ENCODE data around the gene CD36.

The CD36 gene

GRCh38 chr7:80629023-80629422, 9.4 kb upstream of the CD36 start:
- no peak for DNase-seq

DNA sequence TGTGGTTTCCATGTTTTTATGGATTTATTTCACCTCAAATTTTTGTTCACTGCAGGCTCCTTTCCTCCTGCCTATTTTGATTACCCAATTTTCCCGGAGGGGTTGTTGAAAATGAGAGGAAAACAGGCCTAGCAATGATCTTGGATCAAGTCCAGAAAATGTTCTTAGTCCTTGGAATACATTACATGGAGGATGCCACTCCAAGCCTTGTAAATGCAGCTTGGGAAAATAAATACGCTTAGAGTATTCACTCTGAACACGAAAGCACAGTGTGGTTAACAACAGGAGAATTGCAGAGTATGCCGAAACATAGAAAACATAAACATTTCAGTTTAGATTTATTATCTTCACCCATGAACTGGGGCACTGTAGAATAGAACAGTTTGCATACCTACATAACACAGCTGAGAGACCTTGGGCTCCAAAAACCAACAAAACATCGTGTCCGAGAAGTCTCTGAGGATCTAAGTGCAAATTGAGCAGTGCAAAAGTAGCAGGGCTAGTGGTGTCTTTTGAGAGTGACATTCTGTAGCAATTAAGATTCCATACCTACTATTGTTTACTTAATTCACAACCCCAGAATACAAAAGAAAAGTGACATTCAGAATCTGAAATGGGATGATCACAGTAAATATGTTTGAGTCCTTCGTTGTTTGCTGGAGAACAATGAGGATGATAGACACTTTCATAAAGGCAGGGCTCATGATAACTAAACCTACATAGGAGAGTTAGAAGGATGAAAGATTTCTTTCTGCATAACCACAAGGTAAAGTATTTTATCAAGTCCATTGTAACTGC, 7.6 kb upstream of the CD36 start:
- no peak for DNase-seq

DNA sequence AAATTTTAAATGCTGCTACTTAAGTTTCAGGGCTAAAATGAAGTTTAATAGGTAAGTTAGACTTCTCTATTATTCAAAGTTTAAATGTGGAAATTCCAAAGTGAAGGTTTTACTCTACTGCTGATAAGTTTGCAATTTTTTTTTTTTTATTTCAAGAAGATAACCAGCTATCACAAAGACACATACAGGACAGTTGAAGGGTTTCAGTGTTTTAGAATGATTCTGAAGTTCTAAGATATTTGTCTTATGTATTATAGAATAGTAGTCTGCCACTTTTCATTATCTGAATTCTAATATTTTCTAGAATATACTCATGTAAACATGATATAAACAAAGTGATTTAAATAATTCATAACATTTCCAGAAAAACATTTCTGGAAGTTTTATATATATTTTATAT, 7.0 kb upstream of the CD36 start:
- DNase-seq = no peak

- peak; percentile 32 to 67 (median 48) for DNase-seq
Measured at GRCh38 chr7:80632139-80632538, 6.3 kb upstream of the CD36 start.

GRCh38 chr7:80632819-80633218, 5.6 kb upstream of the CD36 start:
- DNase-seq = no peak

- DNase-seq = peak; percentile 55 to 95 (median 75)
Measured at GRCh38 chr7:80634505-80634904, 3.9 kb upstream of the CD36 start.

GRCh38 chr7:80635533-80635932, 2.9 kb upstream of the CD36 start:
- no peak for DNase-seq

DNA sequence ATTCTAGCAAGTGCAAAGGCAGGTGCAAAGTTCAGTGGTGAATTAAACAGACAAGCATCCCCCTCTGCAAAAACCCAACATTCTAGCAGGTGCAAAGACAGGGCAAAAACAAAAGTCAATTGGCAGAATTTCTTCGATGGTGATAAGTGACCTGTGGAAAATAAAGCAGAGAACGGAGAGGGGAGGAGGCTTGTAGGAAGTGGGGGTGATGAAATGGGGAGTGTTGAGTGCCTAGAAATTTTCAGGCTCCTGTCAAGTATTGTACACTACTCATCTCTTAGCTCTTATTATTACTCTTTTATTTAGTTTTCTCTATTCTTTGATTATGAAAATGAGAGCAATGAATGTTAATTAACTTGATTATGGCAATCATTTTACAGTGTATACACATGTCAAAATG, 2.4 kb upstream of the CD36 start:
- peak in 2 of 4 experiments; percentile 28 to 29 for DNase-seq

GRCh38 chr7:80636709-80637108, 1.7 kb upstream of the CD36 start:
- DNase-seq = no peak

DNA sequence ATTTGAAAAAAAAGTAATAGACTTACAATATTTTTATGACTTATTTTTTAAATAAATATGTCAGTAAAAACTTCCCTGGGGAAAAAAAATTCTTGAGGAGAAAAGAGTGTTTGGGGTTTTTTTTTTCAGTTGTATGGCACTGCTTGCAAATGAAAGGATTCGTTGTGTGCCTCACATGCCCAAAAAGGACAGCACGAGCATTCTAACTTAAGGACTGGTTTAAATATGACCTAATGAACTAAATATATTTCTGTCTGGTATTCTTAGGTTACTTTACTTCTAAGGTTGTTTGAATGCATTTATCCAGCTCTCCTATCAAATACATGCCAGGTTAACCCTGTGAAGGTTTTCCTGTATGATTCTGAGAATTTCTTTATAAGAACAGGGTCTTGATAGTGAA, 988 bp upstream of the CD36 start:
- peak in 2 of 4 experiments; percentile 24 to 33 for DNase-seq

DNA sequence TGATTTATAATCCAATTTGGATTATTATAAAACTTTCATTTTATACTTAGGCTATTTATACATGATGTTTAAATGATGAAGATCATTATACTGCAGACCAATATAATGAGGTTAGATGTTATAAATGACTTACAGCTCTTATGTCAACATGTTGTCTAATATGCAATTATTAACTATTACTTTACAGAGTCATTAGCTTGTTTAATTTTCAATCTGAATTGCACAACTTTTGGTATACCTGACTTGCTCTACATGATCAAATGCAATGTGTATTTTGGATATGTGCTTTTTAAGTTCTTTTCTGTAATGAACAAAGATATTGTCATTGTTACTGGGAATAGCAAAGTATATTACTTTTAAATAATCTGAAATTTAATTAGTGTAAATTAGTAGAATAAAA, 569 bp downstream of the CD36 start:
- no peak for DNase-seq

- peak; percentile 37 to 70 (median 63) for DNase-seq
Measured at GRCh38 chr7:80640846-80641245, 2.4 kb downstream of the CD36 start.

- no peak for DNase-seq
Measured at GRCh38 chr7:80641548-80641947, 3.1 kb downstream of the CD36 start.

DNA sequence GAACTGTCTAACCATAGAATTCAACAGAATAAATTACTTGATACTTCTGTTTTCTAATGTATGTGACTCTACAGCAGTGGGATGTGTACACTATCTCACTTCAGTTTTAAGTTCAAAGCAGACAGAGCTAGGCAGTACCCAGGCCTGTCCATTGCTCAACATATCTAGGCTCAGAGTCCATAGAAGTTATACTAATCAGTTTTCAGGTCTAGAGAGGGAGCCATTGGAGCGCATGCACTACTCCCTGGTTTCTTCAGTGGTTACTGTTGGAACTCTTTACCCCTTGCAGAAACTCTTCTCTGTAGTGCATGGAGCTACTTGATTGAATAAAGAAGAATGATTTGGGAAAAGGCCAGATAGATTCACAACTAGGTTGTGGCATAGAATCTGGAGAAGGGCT, 4.4 kb downstream of the CD36 start:
- DNase-seq = peak; percentile 44 to 65 (median 52)

- DNase-seq = peak; percentile 16 to 66 (median 40)
Measured at GRCh38 chr7:80643336-80643915, 5.0 kb downstream of the CD36 start.

DNA sequence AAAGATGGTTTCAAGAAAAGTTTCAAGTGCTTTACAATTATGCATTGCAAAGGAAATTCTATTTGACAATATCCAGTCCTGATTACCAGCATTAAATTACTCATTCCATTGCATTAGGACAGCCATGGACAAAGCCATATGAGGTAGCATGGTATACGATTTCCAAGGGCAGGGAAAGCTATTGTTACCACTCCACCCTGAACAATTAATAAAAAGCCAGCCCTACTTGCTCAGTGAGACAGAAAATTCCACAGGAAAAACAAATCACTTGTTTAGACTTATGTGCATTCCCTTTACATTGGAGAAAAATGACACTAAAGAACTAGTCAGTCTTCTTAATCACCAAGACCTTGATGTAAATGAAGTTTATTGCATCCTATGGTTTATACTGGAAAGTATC, 5.6 kb downstream of the CD36 start:
- no peak for DNase-seq

DNA sequence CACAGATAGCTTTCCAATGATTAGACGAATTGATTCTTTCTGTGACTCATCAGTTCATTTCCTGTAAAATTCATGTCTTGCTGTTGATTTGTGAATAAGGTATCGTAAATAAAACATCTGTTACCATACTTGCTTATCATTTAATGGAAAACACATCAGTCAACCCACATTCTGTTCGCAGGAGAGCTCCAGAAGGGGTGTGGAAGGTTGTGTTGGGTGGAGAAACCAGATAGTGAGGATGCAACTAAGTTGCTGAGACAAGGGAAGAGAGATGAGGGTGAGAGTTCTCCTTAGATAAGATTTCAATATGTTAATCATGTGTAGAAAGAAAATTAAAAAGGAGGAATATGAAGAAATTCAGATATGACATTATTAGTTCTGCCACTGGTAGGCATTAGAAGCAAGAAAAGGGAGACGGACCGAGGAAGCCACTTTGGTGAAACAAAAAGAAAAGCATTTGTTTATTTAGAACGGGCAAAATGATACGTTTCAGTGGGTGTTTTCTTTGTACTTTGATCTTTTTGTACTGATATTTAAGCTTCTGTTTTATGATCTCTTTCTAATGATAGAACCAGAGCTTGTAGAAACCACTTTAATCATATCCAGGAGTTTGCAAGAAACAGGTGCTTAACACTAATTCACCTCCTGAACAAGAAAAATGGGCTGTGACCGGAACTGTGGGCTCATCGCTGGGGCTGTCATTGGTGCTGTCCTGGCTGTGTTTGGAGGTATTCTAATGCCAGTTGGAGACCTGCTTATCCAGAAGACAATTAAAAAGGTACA, 7.8 kb downstream of the CD36 start:
- DNase-seq = no peak

GRCh38 chr7:80647436-80647835, 9.0 kb downstream of the CD36 start:
- no peak for DNase-seq

DNA sequence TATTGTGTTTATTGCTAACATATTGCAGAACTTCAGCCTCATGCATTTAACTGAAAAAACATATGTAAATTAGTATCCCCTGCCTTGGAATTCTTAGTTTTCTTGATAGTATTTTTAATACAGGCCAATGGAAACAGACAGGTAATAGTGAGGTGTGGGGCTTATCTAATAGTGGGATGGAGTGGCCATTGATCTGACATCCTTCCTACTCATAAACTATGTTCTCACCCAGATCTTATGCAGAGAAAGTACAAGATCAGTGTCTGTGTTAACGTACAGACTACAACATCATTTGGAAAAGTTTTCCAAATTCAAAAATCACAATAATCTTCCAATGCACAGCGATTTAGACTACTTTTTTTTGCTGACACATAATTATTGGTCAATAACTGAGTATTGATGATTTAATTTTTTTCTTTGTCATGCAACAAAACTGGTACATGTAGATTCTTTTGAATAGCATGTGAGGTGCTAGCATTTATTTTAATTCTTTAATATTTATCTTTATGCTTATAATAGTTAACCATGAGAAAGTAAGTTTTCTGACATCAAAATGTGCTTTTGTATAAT, 9.7 kb downstream of the CD36 start:
- DNase-seq = no peak

GRCh38 chr7:80649011-80649410, 10.6 kb downstream of the CD36 start:
- no peak for DNase-seq

DNA sequence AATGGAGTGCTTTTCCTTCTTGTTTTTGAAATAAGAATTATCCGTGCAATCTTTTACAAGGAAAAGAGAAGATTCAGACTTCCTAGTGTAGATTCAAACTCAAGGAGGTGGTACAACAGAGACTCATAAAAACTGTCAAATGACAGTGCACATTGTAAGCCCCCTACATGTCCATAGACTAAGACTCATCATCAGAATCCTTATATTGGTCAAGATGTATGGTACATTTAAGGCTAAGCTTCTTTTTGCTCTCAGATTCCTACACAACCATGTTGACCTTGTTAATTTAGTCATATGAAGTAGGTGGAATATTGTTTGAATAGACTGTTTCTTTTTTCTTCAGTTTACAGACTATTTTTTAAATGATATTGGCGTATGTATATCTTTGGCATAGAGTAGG, 11.6 kb downstream of the CD36 start:
- DNase-seq = no peak

DNA sequence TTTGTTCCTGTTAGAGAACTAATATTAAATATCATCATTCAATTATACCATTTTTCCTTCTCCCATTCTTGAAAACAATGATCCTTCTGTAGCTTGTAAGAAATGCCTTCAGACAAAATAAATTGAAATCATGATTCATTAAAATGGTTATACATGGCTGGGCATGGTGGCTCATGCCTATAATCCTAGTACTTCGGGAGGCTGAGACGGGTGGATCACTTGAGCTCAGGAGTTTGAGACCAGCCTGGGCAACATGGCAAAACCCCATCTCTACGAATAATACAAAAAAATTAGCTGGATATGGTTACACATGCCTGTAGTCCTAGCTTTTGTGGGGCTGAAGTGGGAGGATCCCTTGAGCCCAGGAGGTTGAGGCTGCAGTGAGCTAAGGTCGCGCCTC, 13.0 kb downstream of the CD36 start:
- DNase-seq = no peak

GRCh38 chr7:80653244-80653643, 14.8 kb downstream of the CD36 start:
- no peak for DNase-seq
